LNCaP clone FGC (cell line): Measurements from ENCODE around the gene CPNE6.
A peak's percentile ranks its signal among the peaks of the same experiment; 100 is the strongest.
"Not testable (repeated sequence)": the region's sequence is repeated elsewhere in the genome, so short reads cannot be mapped to it uniquely, and the experiment has no call there.

Experiments used
- DNase-seq: peaks from one replicate; pipeline ENCODE4 v3.0.0-alpha.2; 2011; ENCODE audit warnings: low read depth
- H3K4me3 ChIP-seq: 2 replicates; pipeline ENCODE4 v1.5.1; 2011; ENCODE audit warnings: mild to moderate bottlenecking, low read depth, low read length, control low read depth
- CTCF ChIP-seq: IDR thresholded peaks from 2 replicates; pipeline ENCODE4 v1.5.1; 2012; ENCODE audit warnings: mild to moderate bottlenecking; ENCODE audit not compliant: control insufficient read depth, insufficient read depth; ENCODE audit errors: extremely low read depth

CPNE6 gene

GRCh38 chr14:24038686-24039085, 32.7 kb upstream of the CPNE6 start:
- TF ChIP-seq CTCF, result no peak
- no peak for DNase-seq
- no peak overlapping the region for H3K4me3 ChIP-seq

- H3K4me3 ChIP-seq, result no peak overlapping the region
- no peak for TF ChIP-seq CTCF
- DNase-seq, result no peak
Measured at GRCh38 chr14:24040692-24041091, 30.7 kb upstream of the CPNE6 start.

- TF ChIP-seq CTCF, result no peak
- DNase-seq, result no peak
Measured at GRCh38 chr14:24042746-24043145, 28.6 kb upstream of the CPNE6 start.

GRCh38 chr14:24049002-24049401, 22.4 kb upstream of the CPNE6 start:
- DNase-seq, H3K4me3 ChIP-seq: not testable (repeated sequence)

More at GRCh38 chr14:24042746-24043145, 28.6 kb upstream of the CPNE6 start:
- no peak overlapping the region for H3K4me3 ChIP-seq

GRCh38 chr14:24050753-24051152, 20.6 kb upstream of the CPNE6 start:
- DNase-seq, H3K4me3 ChIP-seq: not testable (repeated sequence)

GRCh38 chr14:24051176-24051788, 20.1 kb upstream of the CPNE6 start:
- TF ChIP-seq CTCF, result no peak
- DNase-seq, result no peak
- peak overlapping the region; percentile 60 for H3K4me3 ChIP-seq

GRCh38 chr14:24051789-24052655, 19.3 kb upstream of the CPNE6 start, which contains the start of gene CARMIL3:
CARMIL3 (plus strand) TSS chr14:24052009; CDS start chr14:24052154, 145 bp downstream.
- no peak for DNase-seq
- peak within 1 kb of the TSS; percentile 60 for H3K4me3 ChIP-seq
- TF ChIP-seq CTCF, result no peak
